ENCODE results near the gene KLC3. TPM values are rescaled to one million over a fixed set of nuclear protein-coding genes. Genes with fewer than 3 reads are reported as not detected.

The KLC3 gene
- total and polyA plus RNA-seq, 2 of the 8 experiments (the other 6 are each of a cell fraction or from before 2014, with no cell fraction given) = 1.3 to 2.8 TPM

DNA sequence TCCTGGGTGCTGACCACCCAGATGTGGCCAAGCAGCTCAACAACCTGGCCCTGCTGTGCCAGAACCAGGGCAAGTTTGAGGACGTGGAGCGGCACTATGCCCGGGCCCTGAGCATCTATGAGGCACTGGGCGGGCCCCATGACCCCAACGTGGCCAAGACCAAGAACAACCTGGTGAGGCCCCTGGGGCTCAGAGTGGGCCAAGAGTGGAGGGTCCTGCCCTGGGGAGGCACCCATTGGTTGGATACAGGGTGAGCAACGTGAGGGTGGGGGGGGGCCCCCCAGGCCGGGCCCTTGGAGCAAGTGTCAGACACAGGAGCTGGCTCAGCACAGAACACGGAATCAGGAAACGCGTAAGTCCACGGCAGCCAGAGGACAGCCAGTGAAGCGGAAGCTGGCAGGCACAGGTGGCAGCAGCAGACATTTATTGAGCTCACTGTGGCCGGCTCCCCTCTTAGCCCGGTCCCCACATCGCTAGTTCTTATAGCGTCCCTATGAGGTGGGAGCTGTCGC, 8.9 kb downstream of the KLC3 start:
- Histone ChIP-seq H3K23ac (ENCODE audit: insufficient read length) (no peak overlapping the region), H3K4me1 (replicated peaks in 1 of 4; ENCODE audit: control insufficient read depth in 3 of 4, insufficient read depth in 4 of 4, low read length in 3 of 4) (peaks cover 0 to 9% (median 5%) of the 10 kb centered on the region in 4 experiments; a peak in 2 of 7 replicates), H4K91ac (replicated peaks; ENCODE audit: insufficient read length, low read length) (no peak overlapping the region), H4K8ac (ENCODE audit: extremely low read depth, insufficient read depth, low read length) (no peak overlapping the region; the same call in 1 of the 2 replicates), H2BK120ac (replicated peaks; ENCODE audit: low read depth, low read length) (no peak overlapping the region), H2BK20ac (ENCODE audit: low read length) (no peak overlapping the region), H3K4ac (replicated peaks; ENCODE audit: insufficient read length, low read depth, low read length) (no peak overlapping the region), H4K5ac (ENCODE audit: insufficient read length, low read depth, low read length) (no peak overlapping the region), H2BK12ac (ENCODE audit: low read depth, low read length) (no peak overlapping the region), H3K14ac (ENCODE audit: insufficient read length) (no peak overlapping the region), H3K23me2 (ENCODE audit: low read depth, low read length) (no peaks in the 10 kb centered on the region; the same call in 1 of the 2 replicates), H3K4me2 (ENCODE audit: insufficient read depth in 1 of 2, low read depth in 2 of 2, low read length in 2 of 2) (no peak overlapping the region), H2AFZ (ENCODE audit: low read length) (no peak overlapping the region), H3K56ac (replicated peaks; ENCODE audit: insufficient read length, low read depth, low read length) (no peak overlapping the region), H3K27ac (ENCODE audit: low read depth, low read length) (no peak overlapping the region), H2BK5ac (ENCODE audit: low read depth, low read length) (no peak overlapping the region), H4K20me1 (replicated peaks in 1 of 2; ENCODE audit: control insufficient read depth in 1 of 2, insufficient read depth in 2 of 2, low read length in 2 of 2) (peaks cover 1 to 31% of the 10 kb centered on the region in 2 experiments), H2BK15ac (ENCODE audit: low read length) (no peak overlapping the region), H3K18ac (ENCODE audit: extremely low read depth, low read length) (no peak overlapping the region), H3K27me3 (replicated peaks in 1 of 4; ENCODE audit: control insufficient read depth in 3 of 4, extremely low read depth in 1 of 4, insufficient read depth in 3 of 4, low read length in 3 of 4) (no peaks in the 10 kb centered on the region), H3K79me1 (ENCODE audit: low read depth, low read length) (no peaks in the 10 kb centered on the region), H3K4me3 (ENCODE audit: extremely low read depth in 1 of 4, insufficient read depth in 2 of 4, low read depth in 3 of 4, low read length in 4 of 4) (no peak overlapping the region), H3K9me3 (ENCODE audit: insufficient read depth in 2 of 2, low read depth in 1 of 2, low read length in 1 of 2) (no peaks in the 10 kb centered on the region), H3K79me2 (ENCODE audit: control insufficient read depth in 1 of 2, insufficient read depth in 2 of 2, low read length in 2 of 2) (no peaks in the 10 kb centered on the region), H2AK5ac (ENCODE audit: low read depth, low read length) (no peak overlapping the region), H3K9ac (replicated peaks in 1 of 4; ENCODE audit: extremely low read depth in 1 of 4, low read depth in 3 of 4, low read length in 3 of 4) (no peak overlapping the region), H3K36me3 (ENCODE audit: control insufficient read depth in 2 of 4, insufficient read depth in 4 of 4, low read length in 3 of 4) (peaks cover 18 to 45% (median 34%) of the 10 kb centered on the region in 4 experiments; a peak in 6 of 8 replicates)
- FAIRE-seq = no peak
- no peak for DNase-seq (ENCODE audit: low read depth in 1 of 2, low spot score in 2 of 2)
- 95% methylated on average over 17 of the region's 17 CpGs; no CpG with 5 or more reads in 1 of the 2 experiments for WGBS, 2 experiments (ENCODE audit: extremely low coverage in 1 of 2, insufficient coverage in 1 of 2, insufficient read length in 1 of 2, insufficient replicate concordance in 2 of 2, low coverage in 1 of 2, low lambda C conversion rate in 2 of 2, missing lambda C conversion rate in 1 of 2)
- POLR2A ChIA-PET (ENCODE audit: partially characterized antibody) = interaction anchor here (0.6 to 5.9 kb wide), 6 partner anchors 11 to 306 kb away, joined by 3 to 36 read pairs (median 5); partner anchors contain the start of gene ERCC2
- CTCF ChIA-PET (ENCODE audit: partially characterized antibody) = interaction anchor here (0.5 to 1.3 kb wide), 6 partner anchors 8 to 322 kb away, joined by 3 to 4 read pairs (median 3); partner anchors contain the start of gene ERCC2
- no peak for TF ChIP-seq POLR2A (IDR thresholded peaks at IDR 0.05; ENCODE audit: control extremely low read depth in 1 of 2, low read depth in 2 of 2, low read length in 2 of 2)
- TF ChIP-seq TAF7 (optimal IDR thresholded peaks at IDR 0.05; ENCODE audit: borderline replicate concordance, low read depth, low read length) = no peak
- TF ChIP-seq RNF2 (IDR thresholded peaks at IDR 0.05; ENCODE audit: borderline replicate concordance, low read depth, low read length, missing control alignments, poor library complexity, severe bottlenecking) = no peak
- no peak for TF ChIP-seq RBBP5 (IDR thresholded peaks at IDR 0.05; ENCODE audit: borderline replicate concordance, low read depth, low read length)
- no peak for TF ChIP-seq CBX5 (IDR thresholded peaks at IDR 0.05; ENCODE audit: low read depth, low read length)
- no peak for TF ChIP-seq SUZ12 (IDR thresholded peaks at IDR 0.05; ENCODE audit: low read length)
- TF ChIP-seq RFX5 (IDR thresholded peaks at IDR 0.05; ENCODE audit: borderline replicate concordance, low read depth, low read length) = no peak
- no peak for TF ChIP-seq TEAD4 (IDR thresholded peaks at IDR 0.05; ENCODE audit: low read depth, low read length)
- TF ChIP-seq EP300 (IDR thresholded peaks at IDR 0.05; ENCODE audit: borderline replicate concordance in 1 of 2, low read depth in 2 of 2, low read length in 2 of 2) = no peak
- no peak for TF ChIP-seq NRF1 (IDR thresholded peaks at IDR 0.05; ENCODE audit: low read depth, low read length)
- TF ChIP-seq KDM5A (IDR thresholded peaks at IDR 0.05; ENCODE audit: low read length) = no peak

Measured in H1 (cell line).